HEK293 (cell line): Measurements from ENCODE around the gene NEO1.

Experiments used
- CTCF ChIA-PET: fragments of 350-600 bp; formaldehyde crosslinking; extraction: SDS; loops from one replicate; lab custom pipeline; 2021; ENCODE audit warnings: antibody characterized with exemption; lab: Yijun Ruan, JAX
- POLR2A ChIA-PET: fragments of 300-600 bp; formaldehyde crosslinking; extraction: SDS; loops from one replicate; lab custom pipeline; 2020; ENCODE audit warnings: antibody characterized with exemption, inconsistent platforms; lab: Yijun Ruan, JAX
- H3K27ac ChIP-seq: fragments of 200-500 bp; sonication (Bioruptor generic); 2 replicates; pipeline ENCODE4 v1.5.1; 2014; ENCODE audit warnings: low read depth, low read length, control low read depth, inconsistent platforms; ENCODE audit errors: extremely low read depth
- H3K36me3 ChIP-seq, 2 experiments: fragments of 200-500 bp in 1 of 2; sonication (Bioruptor generic) in 1 of 2; 1 replicate in 1 of 2; 2 replicates in 1 of 2; pipeline ENCODE4 v1.5.1; 2014 to 2017; ENCODE audit warnings: inconsistent platforms in 2 of 2, low read length in 2 of 2; ENCODE audit not compliant: control insufficient read depth in 2 of 2, insufficient read depth in 1 of 2
- H3K4me1 ChIP-seq: fragments of 200-500 bp; sonication (Bioruptor generic); 2 replicates; pipeline ENCODE4 v1.5.1; 2014; ENCODE audit warnings: mild to moderate bottlenecking, low read length, inconsistent platforms; ENCODE audit not compliant: control insufficient read depth, insufficient read depth
- H3K4me3 ChIP-seq: 2 replicates; pipeline ENCODE4 v1.5.1; 2011; ENCODE audit warnings: low read depth, mild to moderate bottlenecking, control low read depth, low read length, moderate library complexity
- H3K9me3 ChIP-seq: fragments of 200-500 bp; sonication (Bioruptor generic); 2 replicates; pipeline ENCODE4 v1.5.1; 2014; ENCODE audit warnings: low read depth, low read length, inconsistent platforms; ENCODE audit not compliant: control insufficient read depth, insufficient read depth
- EGR2 ChIP-seq: fragments of 450-650 bp; formaldehyde crosslinking; IDR thresholded peaks from 2 replicates; pipeline ENCODE4 v1.5.1; 2016; ENCODE audit warnings: low read depth, missing biosample characterization, missing genetic modification characterization
- GLI4 ChIP-seq: fragments of 450-650 bp; formaldehyde crosslinking; IDR thresholded peaks from 2 replicates; pipeline ENCODE4 v1.5.1; 2016; ENCODE audit warnings: missing biosample characterization, missing genetic modification characterization
- KLF10 ChIP-seq: fragments of 450-650 bp; IDR thresholded peaks from 2 replicates; pipeline ENCODE4 v1.5.1; 2018; ENCODE audit warnings: missing biosample characterization, mild to moderate bottlenecking, missing genetic modification characterization
- ZFHX2 ChIP-seq: fragments of 450-650 bp; formaldehyde crosslinking; conservative IDR thresholded peaks from 2 replicates; pipeline ENCODE4 v1.5.1; 2016; ENCODE audit warnings: missing biosample characterization, missing genetic modification characterization
- ZNF404 ChIP-seq: fragments of 450-650 bp; formaldehyde crosslinking; IDR thresholded peaks from 2 replicates; pipeline ENCODE4 v1.5.1; 2017; ENCODE audit warnings: missing biosample characterization, missing genetic modification characterization
- ZNF426 ChIP-seq: fragments of 450-650 bp; formaldehyde crosslinking; IDR thresholded peaks from 2 replicates; pipeline ENCODE4 v1.5.1; 2017; ENCODE audit warnings: missing biosample characterization, missing genetic modification characterization, mild to moderate bottlenecking, inconsistent platforms, moderate library complexity
- ZNF433 ChIP-seq: fragments of 450-650 bp; formaldehyde crosslinking; IDR thresholded peaks from 2 replicates; pipeline ENCODE4 v1.5.1; 2016; ENCODE audit warnings: missing biosample characterization, missing genetic modification characterization, low read depth
- ZNF560 ChIP-seq: fragments of 450-650 bp; formaldehyde crosslinking; IDR thresholded peaks from 2 replicates; pipeline ENCODE4 v1.5.1; 2017; ENCODE audit warnings: missing biosample characterization, missing genetic modification characterization, borderline replicate concordance
- ZNF660 ChIP-seq: fragments of 450-650 bp; IDR thresholded peaks from 2 replicates; pipeline ENCODE4 v1.5.1; 2018; ENCODE audit warnings: missing biosample characterization, mild to moderate bottlenecking, missing genetic modification characterization
- ZNF843 ChIP-seq: fragments of 450-650 bp; formaldehyde crosslinking; IDR thresholded peaks from 2 replicates; pipeline ENCODE4 v1.5.1; 2016; ENCODE audit warnings: missing biosample characterization, missing genetic modification characterization
- TF ChIP-seq, protein P1 (sequence below): fragments of 450-650 bp; formaldehyde crosslinking; IDR thresholded peaks from 2 replicates; pipeline ENCODE4 v1.5.1; 2016; ENCODE audit warnings: missing biosample characterization, missing genetic modification characterization, borderline replicate concordance
- TF ChIP-seq, protein P2 (sequence below): fragments of 450-650 bp; formaldehyde crosslinking; conservative IDR thresholded peaks from 2 replicates; pipeline ENCODE4 v1.5.1; 2016; ENCODE audit warnings: low read depth, missing biosample characterization, missing genetic modification characterization
- TF ChIP-seq, protein P3 (sequence below): fragments of 450-650 bp; formaldehyde crosslinking; IDR thresholded peaks from 2 replicates; pipeline ENCODE4 v1.5.1; 2016; ENCODE audit warnings: missing biosample characterization, missing genetic modification characterization
- TF ChIP-seq, protein P4 (sequence below): fragments of 450-650 bp; formaldehyde crosslinking; IDR thresholded peaks from 2 replicates; pipeline ENCODE4 v1.5.1; 2016; ENCODE audit warnings: missing biosample characterization, missing genetic modification characterization
- TF ChIP-seq, protein P5 (sequence below): fragments of 450-650 bp; formaldehyde crosslinking; IDR thresholded peaks from 2 replicates; pipeline ENCODE4 v1.5.1; 2016; ENCODE audit warnings: missing biosample characterization, missing genetic modification characterization
- TF ChIP-seq, protein P6 (sequence below): fragments of 450-650 bp; IDR thresholded peaks from 2 replicates; pipeline ENCODE4 v1.5.1; 2018; ENCODE audit warnings: missing biosample characterization, missing genetic modification characterization

NEO1 gene

DNA sequence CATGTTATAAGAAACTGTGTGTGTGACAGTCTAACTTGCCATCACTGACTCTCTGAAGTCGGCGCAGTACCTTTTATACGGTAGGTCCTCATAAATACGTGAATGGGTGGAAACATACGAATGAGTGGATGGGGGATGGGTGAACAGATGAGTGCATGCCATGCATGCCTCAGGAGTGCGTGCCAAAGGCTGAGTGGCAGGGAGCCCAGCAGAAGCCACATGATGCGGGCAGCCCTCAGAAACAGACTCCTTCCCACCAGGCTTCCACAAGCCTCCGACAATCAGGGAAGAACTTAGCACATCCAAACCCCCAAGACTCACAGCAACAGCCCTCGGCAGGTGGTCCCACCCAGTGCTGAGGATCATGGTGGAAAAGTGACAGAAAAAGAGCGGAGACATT lies 299.8 kb downstream of the NEO1 start:
- Histone ChIP-seq H3K4me3 (no peak overlapping the region), H3K36me3 (no peaks in the 10 kb centered on the region), H3K4me1 (no peaks in the 10 kb centered on the region)
- CTCF ChIA-PET: no interaction called here
- POLR2A ChIA-PET: no interaction called here
- no peak for TF ChIP-seq ZNF433
- no peak for TF ChIP-seq ZNF560
- TF ChIP-seq, protein P1, sequence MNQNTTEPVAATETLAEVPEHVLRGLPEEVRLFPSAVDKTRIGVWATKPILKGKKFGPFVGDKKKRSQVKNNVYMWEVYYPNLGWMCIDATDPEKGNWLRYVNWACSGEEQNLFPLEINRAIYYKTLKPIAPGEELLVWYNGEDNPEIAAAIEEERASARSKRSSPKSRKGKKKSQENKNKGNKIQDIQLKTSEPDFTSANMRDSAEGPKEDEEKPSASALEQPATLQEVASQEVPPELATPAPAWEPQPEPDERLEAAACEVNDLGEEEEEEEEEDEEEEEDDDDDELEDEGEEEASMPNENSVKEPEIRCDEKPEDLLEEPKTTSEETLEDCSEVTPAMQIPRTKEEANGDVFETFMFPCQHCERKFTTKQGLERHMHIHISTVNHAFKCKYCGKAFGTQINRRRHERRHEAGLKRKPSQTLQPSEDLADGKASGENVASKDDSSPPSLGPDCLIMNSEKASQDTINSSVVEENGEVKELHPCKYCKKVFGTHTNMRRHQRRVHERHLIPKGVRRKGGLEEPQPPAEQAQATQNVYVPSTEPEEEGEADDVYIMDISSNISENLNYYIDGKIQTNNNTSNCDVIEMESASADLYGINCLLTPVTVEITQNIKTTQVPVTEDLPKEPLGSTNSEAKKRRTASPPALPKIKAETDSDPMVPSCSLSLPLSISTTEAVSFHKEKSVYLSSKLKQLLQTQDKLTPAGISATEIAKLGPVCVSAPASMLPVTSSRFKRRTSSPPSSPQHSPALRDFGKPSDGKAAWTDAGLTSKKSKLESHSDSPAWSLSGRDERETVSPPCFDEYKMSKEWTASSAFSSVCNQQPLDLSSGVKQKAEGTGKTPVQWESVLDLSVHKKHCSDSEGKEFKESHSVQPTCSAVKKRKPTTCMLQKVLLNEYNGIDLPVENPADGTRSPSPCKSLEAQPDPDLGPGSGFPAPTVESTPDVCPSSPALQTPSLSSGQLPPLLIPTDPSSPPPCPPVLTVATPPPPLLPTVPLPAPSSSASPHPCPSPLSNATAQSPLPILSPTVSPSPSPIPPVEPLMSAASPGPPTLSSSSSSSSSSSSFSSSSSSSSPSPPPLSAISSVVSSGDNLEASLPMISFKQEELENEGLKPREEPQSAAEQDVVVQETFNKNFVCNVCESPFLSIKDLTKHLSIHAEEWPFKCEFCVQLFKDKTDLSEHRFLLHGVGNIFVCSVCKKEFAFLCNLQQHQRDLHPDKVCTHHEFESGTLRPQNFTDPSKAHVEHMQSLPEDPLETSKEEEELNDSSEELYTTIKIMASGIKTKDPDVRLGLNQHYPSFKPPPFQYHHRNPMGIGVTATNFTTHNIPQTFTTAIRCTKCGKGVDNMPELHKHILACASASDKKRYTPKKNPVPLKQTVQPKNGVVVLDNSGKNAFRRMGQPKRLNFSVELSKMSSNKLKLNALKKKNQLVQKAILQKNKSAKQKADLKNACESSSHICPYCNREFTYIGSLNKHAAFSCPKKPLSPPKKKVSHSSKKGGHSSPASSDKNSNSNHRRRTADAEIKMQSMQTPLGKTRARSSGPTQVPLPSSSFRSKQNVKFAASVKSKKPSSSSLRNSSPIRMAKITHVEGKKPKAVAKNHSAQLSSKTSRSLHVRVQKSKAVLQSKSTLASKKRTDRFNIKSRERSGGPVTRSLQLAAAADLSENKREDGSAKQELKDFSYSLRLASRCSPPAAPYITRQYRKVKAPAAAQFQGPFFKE (tag by site-specific recombination): no peak
- TF ChIP-seq, protein P2, sequence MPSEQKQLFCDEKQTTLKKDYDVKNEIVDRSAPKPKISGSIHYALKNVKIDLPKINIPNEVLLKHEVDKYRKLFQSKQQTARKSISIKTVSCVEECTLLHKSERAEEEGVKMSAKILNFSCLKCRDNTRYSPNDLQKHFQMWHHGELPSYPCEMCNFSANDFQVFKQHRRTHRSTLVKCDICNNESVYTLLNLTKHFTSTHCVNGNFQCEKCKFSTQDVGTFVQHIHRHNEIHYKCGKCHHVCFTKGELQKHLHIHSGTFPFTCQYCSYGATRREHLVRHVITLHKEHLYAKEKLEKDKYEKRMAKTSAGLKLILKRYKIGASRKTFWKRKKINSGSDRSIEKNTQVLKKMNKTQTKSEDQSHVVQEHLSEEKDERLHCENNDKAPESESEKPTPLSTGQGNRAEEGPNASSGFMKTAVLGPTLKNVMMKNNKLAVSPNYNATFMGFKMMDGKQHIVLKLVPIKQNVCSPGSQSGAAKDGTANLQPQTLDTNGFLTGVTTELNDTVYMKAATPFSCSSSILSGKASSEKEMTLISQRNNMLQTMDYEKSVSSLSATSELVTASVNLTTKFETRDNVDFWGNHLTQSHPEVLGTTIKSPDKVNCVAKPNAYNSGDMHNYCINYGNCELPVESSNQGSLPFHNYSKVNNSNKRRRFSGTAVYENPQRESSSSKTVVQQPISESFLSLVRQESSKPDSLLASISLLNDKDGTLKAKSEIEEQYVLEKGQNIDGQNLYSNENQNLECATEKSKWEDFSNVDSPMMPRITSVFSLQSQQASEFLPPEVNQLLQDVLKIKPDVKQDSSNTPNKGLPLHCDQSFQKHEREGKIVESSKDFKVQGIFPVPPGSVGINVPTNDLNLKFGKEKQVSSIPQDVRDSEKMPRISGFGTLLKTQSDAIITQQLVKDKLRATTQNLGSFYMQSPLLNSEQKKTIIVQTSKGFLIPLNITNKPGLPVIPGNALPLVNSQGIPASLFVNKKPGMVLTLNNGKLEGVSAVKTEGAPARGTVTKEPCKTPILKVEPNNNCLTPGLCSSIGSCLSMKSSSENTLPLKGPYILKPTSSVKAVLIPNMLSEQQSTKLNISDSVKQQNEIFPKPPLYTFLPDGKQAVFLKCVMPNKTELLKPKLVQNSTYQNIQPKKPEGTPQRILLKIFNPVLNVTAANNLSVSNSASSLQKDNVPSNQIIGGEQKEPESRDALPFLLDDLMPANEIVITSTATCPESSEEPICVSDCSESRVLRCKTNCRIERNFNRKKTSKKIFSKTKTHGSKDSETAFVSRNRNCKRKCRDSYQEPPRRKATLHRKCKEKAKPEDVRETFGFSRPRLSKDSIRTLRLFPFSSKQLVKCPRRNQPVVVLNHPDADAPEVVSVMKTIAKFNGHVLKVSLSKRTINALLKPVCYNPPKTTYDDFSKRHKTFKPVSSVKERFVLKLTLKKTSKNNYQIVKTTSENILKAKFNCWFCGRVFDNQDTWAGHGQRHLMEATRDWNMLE: no peak
- TF ChIP-seq, protein P3, sequence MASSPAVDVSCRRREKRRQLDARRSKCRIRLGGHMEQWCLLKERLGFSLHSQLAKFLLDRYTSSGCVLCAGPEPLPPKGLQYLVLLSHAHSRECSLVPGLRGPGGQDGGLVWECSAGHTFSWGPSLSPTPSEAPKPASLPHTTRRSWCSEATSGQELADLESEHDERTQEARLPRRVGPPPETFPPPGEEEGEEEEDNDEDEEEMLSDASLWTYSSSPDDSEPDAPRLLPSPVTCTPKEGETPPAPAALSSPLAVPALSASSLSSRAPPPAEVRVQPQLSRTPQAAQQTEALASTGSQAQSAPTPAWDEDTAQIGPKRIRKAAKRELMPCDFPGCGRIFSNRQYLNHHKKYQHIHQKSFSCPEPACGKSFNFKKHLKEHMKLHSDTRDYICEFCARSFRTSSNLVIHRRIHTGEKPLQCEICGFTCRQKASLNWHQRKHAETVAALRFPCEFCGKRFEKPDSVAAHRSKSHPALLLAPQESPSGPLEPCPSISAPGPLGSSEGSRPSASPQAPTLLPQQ (tag by site-specific recombination): no peak
- no peak for TF ChIP-seq ZNF843 (tag by site-specific recombination)
- TF ChIP-seq ZNF660: no peak
- TF ChIP-seq ZNF426 (tag by site-specific recombination): no peak
- TF ChIP-seq, protein P4, sequence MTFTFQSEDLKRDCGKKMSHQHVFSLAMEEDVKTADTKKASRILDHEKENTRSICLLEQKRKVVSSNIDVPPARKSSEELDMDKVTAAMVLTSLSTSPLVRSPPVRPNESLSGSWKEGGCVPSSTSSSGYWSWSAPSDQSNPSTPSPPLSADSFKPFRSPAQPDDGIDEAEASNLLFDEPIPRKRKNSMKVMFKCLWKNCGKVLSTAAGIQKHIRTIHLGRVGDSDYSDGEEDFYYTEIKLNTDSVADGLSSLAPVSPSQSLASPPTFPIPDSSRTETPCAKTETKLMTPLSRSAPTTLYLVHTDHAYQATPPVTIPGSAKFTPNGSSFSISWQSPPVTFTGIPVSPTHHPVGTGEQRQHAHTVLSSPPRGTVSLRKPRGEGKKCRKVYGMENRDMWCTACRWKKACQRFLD (tag by site-specific recombination): no peak
- TF ChIP-seq KLF10 (tag by site-specific recombination): no peak
- TF ChIP-seq ZNF404 (tag by site-specific recombination): no peak
- TF ChIP-seq, all 188 proteins: peak for 0
- Histone ChIP-seq H3K9me3 (no peaks in the 10 kb centered on the region), H3K27ac (no peak overlapping the region)

DNA sequence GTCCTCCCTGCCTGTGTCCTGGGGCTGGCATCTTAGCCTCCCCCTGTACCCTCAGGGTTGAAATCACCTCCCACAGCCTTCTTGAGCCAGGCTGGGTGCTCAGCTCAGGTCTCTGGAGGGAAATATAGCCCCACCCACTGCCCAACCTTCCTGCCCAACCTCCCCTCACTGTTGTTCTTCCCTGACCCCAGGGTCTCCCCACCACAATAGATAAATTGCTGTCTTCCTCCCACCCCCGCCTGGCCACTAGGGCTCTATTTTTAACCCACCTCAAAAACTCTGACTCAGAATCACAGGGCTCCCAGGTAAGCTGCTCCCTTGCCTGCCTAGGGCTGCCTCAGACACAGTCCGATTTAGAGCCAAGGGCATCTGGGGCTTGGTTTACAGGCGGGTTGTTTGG lies 301.5 kb downstream of the NEO1 start:
- no peak overlapping the region for H3K4me3 ChIP-seq
- H3K4me1 ChIP-seq: no peaks in the 10 kb centered on the region
- H3K9me3 ChIP-seq: no peaks in the 10 kb centered on the region
- CTCF ChIA-PET: interaction anchor here (0.6 kb wide), 1 partner anchor 315 kb away, joined by 3 read pairs; no protein-coding TSS in a partner anchor
- POLR2A ChIA-PET: no interaction called here
- H3K27ac ChIP-seq: no peak overlapping the region
- H3K36me3 ChIP-seq: no peaks in the 10 kb centered on the region
- TF ChIP-seq, protein P5, sequence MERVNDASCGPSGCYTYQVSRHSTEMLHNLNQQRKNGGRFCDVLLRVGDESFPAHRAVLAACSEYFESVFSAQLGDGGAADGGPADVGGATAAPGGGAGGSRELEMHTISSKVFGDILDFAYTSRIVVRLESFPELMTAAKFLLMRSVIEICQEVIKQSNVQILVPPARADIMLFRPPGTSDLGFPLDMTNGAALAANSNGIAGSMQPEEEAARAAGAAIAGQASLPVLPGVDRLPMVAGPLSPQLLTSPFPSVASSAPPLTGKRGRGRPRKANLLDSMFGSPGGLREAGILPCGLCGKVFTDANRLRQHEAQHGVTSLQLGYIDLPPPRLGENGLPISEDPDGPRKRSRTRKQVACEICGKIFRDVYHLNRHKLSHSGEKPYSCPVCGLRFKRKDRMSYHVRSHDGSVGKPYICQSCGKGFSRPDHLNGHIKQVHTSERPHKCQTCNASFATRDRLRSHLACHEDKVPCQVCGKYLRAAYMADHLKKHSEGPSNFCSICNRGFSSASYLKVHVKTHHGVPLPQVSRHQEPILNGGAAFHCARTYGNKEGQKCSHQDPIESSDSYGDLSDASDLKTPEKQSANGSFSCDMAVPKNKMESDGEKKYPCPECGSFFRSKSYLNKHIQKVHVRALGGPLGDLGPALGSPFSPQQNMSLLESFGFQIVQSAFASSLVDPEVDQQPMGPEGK (tag by site-specific recombination): no peak
- TF ChIP-seq, protein P6, sequence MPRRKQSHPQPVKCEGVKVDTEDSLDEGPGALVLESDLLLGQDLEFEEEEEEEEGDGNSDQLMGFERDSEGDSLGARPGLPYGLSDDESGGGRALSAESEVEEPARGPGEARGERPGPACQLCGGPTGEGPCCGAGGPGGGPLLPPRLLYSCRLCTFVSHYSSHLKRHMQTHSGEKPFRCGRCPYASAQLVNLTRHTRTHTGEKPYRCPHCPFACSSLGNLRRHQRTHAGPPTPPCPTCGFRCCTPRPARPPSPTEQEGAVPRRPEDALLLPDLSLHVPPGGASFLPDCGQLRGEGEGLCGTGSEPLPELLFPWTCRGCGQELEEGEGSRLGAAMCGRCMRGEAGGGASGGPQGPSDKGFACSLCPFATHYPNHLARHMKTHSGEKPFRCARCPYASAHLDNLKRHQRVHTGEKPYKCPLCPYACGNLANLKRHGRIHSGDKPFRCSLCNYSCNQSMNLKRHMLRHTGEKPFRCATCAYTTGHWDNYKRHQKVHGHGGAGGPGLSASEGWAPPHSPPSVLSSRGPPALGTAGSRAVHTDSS (tag by site-specific recombination): no peak
- TF ChIP-seq ZFHX2 (tag by site-specific recombination) (peak; percentile 58; the same call in 1 of the 2 replicates), EGR2 (peak; percentile 86), GLI4 (no peak)
